Activated naive CD4-positive, alpha-beta T cell treated with anti-CD3 and anti-CD28 coated beads for 36 hours (primary cell): ENCODE measurements around the gene ZER1. TPM values are rescaled to one million over a fixed set of nuclear protein-coding genes. Genes with fewer than 3 reads are reported as not detected.
"Not testable (repeated sequence)": the region's sequence is repeated elsewhere in the genome, so short reads cannot be mapped to it uniquely, and the experiment has no call there.

Experiments
- CTCF ChIA-PET: fragments of 350-600 bp; sonication (Branson Sonifier 250); formaldehyde crosslinking; loops from one replicate; lab custom pipeline; 2021; ENCODE audit warnings: antibody characterized with exemption; lab: Charles Lee
- DNase-seq: peaks from one replicate; pipeline ENCODE4 v3.0.0-alpha.2; 2020
- H3K27ac Mint-ChIP-seq: one replicate; pipeline ENCODE4 v1.8.0; 2021; ENCODE audit warnings: mild to moderate bottlenecking, mixed read lengths
- H3K27me3 Mint-ChIP-seq: one replicate; pipeline ENCODE4 v1.8.0; 2021; ENCODE audit warnings: low read depth, mixed read lengths
- H3K36me3 Mint-ChIP-seq: one replicate; pipeline ENCODE4 v1.8.0; 2021; ENCODE audit warnings: low read depth, mixed read lengths
- H3K4me1 Mint-ChIP-seq: one replicate; pipeline ENCODE4 v1.8.0; 2021; ENCODE audit warnings: low read depth, mixed read lengths
- H3K4me3 Mint-ChIP-seq: one replicate; pipeline ENCODE4 v1.8.0; 2021; ENCODE audit warnings: mild to moderate bottlenecking, moderate library complexity, mixed read lengths
- H3K9me3 Mint-ChIP-seq: one replicate; pipeline ENCODE4 v1.8.0; 2021; ENCODE audit warnings: mixed read lengths
- intact Hi-C: fragments of 100-400 bp; cut with micrococcal nuclease; formaldehyde crosslinking; loops from one replicate; pipeline ENCODE4 v1.15.1; 2023
- total RNA-seq, 2 experiments: library from RNA; stranded (reverse); gene quantifications; one replicate each; pipeline ENCODE4 v1.2.3, GENCODE V29; 2021

Gene ZER1
- total RNA-seq, 2 experiments from 2014 or later = 9.9 to 11.0 TPM

- H3K27me3 Mint-ChIP-seq = no peaks in the 10 kb centered on the region
- no peak overlapping the region for H3K27ac Mint-ChIP-seq
- H3K36me3 Mint-ChIP-seq = peaks cover 28% of the 10 kb centered on the region
- H3K4me1 Mint-ChIP-seq = peaks cover 20% of the 10 kb centered on the region
- intact Hi-C loops = no loop called here
- CTCF ChIA-PET = interaction anchor here (0.7 to 2.2 kb wide), 3 partner anchors 9 to 338 kb away, joined by 3 to 5 read pairs (median 4); no protein-coding TSS in a partner anchor
- H3K9me3 Mint-ChIP-seq = no peaks in the 10 kb centered on the region
- no peak overlapping the region for H3K4me3 Mint-ChIP-seq
- DNase-seq = no peak
These were observed 74.6 kb downstream of the ZER1 start for GRCh38 chr9:128696923-128697707.

GRCh38 chr9:128694344-128694743, 77.4 kb downstream of the ZER1 start:
- no peak for DNase-seq
- peaks cover 44% of the 10 kb centered on the region for H3K36me3 Mint-ChIP-seq
- H3K27me3 Mint-ChIP-seq = no peaks in the 10 kb centered on the region
- no peak overlapping the region for H3K27ac Mint-ChIP-seq
- CTCF ChIA-PET = no interaction called here
- H3K4me3 Mint-ChIP-seq = no peak overlapping the region
- H3K9me3 Mint-ChIP-seq = no peaks in the 10 kb centered on the region
- intact Hi-C loops = no loop called here
- H3K4me1 Mint-ChIP-seq = peaks cover 23% of the 10 kb centered on the region

GRCh38 chr9:128693738-128694137, 78.0 kb downstream of the ZER1 start:
- H3K9me3 Mint-ChIP-seq, DNase-seq, H3K27me3 Mint-ChIP-seq, intact Hi-C loops, H3K4me3 Mint-ChIP-seq: not testable (repeated sequence)
- Mint-ChIP-seq H3K27ac (peak overlapping the region; percentile 65), H3K4me1 (peaks cover 23% of the 10 kb centered on the region), H3K36me3 (peaks cover 44% of the 10 kb centered on the region)
- CTCF ChIA-PET = interaction anchor here (0.6 to 2.4 kb wide), 3 partner anchors 8 to 324 kb away, joined by 3 to 18 read pairs (median 4); partner anchors contain the start of gene PKN3

- Mint-ChIP-seq H3K27me3 (no peaks in the 10 kb centered on the region), H3K36me3 (peaks cover 40% of the 10 kb centered on the region), H3K9me3 (no peaks in the 10 kb centered on the region), H3K4me3 (peak overlapping the region; percentile 100), H3K27ac (peak overlapping the region; percentile 99), H3K4me1 (peaks cover 48% of the 10 kb centered on the region)
- CTCF ChIA-PET = interaction anchor here (1.0 to 1.2 kb wide), 2 partner anchors 12 to 42 kb away, joined by 3 read pairs; partner anchors contain the start of gene PKN3
- no peak for DNase-seq
- intact Hi-C loops = loop anchor here (1.0 to 2.0 kb wide), 2 partner anchors 12 to 128 kb away; partner anchors contain the start of genes ENDOG and PKN3
These were observed 81.1 kb downstream of the ZER1 start for GRCh38 chr9:128690684-128691034.

GRCh38 chr9:128689820-128690683, 81.7 kb downstream of the ZER1 start:
- intact Hi-C loops = loop anchor here (1.0 to 5.0 kb wide), 8 partner anchors 34 to 919 kb away; partner anchors contain the start of genes DOLK, DYNC2I2, ENDOG and LRRC8A
- CTCF ChIA-PET = interaction anchor here (1.2 kb wide), 1 partner anchor 12 kb away, joined by 3 read pairs; the partner anchor contains the start of gene PKN3

GRCh38 chr9:128689293-128689774, 82.4 kb downstream of the ZER1 start:
- H3K27me3 Mint-ChIP-seq = no peaks in the 10 kb centered on the region
- H3K36me3 Mint-ChIP-seq = peaks cover 32% of the 10 kb centered on the region
- peak overlapping the region; percentile 63 for H3K27ac Mint-ChIP-seq
- H3K4me1 Mint-ChIP-seq = peaks cover 61% of the 10 kb centered on the region
- intact Hi-C loops = loop anchor here (1.0 to 5.0 kb wide), 7 partner anchors 33 to 919 kb away; partner anchors contain the start of genes DOLK, DYNC2I2, LRRC8A and NUP188
- H3K9me3 Mint-ChIP-seq = no peaks in the 10 kb centered on the region
- CTCF ChIA-PET = interaction anchor here (0.5 kb wide), 1 partner anchor 1459 kb away, joined by 3 read pairs; no protein-coding TSS in a partner anchor
- peak; percentile 44 for DNase-seq
- H3K4me3 Mint-ChIP-seq = peak overlapping the region; percentile 66

More at GRCh38 chr9:128689820-128690683, 81.7 kb downstream of the ZER1 start:
- Mint-ChIP-seq H3K4me3 (peak overlapping the region; percentile 100), H3K4me1 (peaks cover 54% of the 10 kb centered on the region), H3K36me3 (peaks cover 36% of the 10 kb centered on the region), H3K9me3 (no peaks in the 10 kb centered on the region), H3K27me3 (no peaks in the 10 kb centered on the region), H3K27ac (peak overlapping the region; percentile 99)
- peak; percentile 55 for DNase-seq

- peaks cover 61% of the 10 kb centered on the region for H3K4me1 Mint-ChIP-seq
- no peaks in the 10 kb centered on the region for H3K27me3 Mint-ChIP-seq
- DNase-seq = peak; percentile 91
- intact Hi-C loops = loop anchor here (1.0 to 5.0 kb wide), 8 partner anchors 32 to 918 kb away; partner anchors contain the start of genes DOLK, DYNC2I2, LRRC8A and NUP188
- peak within 1 kb of the TSS; percentile 78 for H3K4me3 Mint-ChIP-seq
- CTCF ChIA-PET = interaction anchor here (0.5 kb wide), 1 partner anchor 1458 kb away, joined by 3 read pairs; no protein-coding TSS in a partner anchor
- no peaks in the 10 kb centered on the region for H3K9me3 Mint-ChIP-seq
- peak within 1 kb of the TSS; percentile 91 for H3K27ac Mint-ChIP-seq
- H3K36me3 Mint-ChIP-seq = peaks cover 34% of the 10 kb centered on the region
These were observed 83.0 kb downstream of the ZER1 start, which contains the start of gene SET for GRCh38 chr9:128688501-128689292. TSS of gene SET (plus strand) at chr9:128689222. CDS start at chr9:128689583, 361 bp downstream.

GRCh38 chr9:128687453-128687852, 84.3 kb downstream of the ZER1 start:
- H3K9me3 Mint-ChIP-seq = no peaks in the 10 kb centered on the region
- peak overlapping the region; percentile 96 for H3K27ac Mint-ChIP-seq
- CTCF ChIA-PET = no interaction called here
- H3K4me3 Mint-ChIP-seq = peak overlapping the region; percentile 15
- DNase-seq = no peak
- peaks cover 60% of the 10 kb centered on the region for H3K4me1 Mint-ChIP-seq
- H3K36me3 Mint-ChIP-seq = peaks cover 24% of the 10 kb centered on the region
- H3K27me3 Mint-ChIP-seq = no peaks in the 10 kb centered on the region
- intact Hi-C loops = loop anchor here (5.0 kb wide), 1 partner anchor 340 kb away; the partner anchor contains the start of gene SH3GLB2

GRCh38 chr9:128685636-128686489, 85.9 kb downstream of the ZER1 start:
- peak overlapping the region; percentile 96 for H3K27ac Mint-ChIP-seq
- CTCF ChIA-PET = interaction anchor here (0.6 to 1.6 kb wide), 4 partner anchors 11 to 155 kb away, joined by 3 to 8 read pairs (median 4); no protein-coding TSS in a partner anchor
- no peaks in the 10 kb centered on the region for H3K27me3 Mint-ChIP-seq
- peak overlapping the region; percentile 97 for H3K4me3 Mint-ChIP-seq
- peak; percentile 70 for DNase-seq
- H3K9me3 Mint-ChIP-seq = no peaks in the 10 kb centered on the region
- H3K36me3 Mint-ChIP-seq = peaks cover 12% of the 10 kb centered on the region
- intact Hi-C loops = loop anchor here (2.0 to 5.0 kb wide), 2 partner anchors 229 to 341 kb away; partner anchors contain the start of genes ODF2 and SH3GLB2
- H3K4me1 Mint-ChIP-seq = peaks cover 48% of the 10 kb centered on the region
